Subcutaneous adipose tissue (tissue), 4 donors: Measurements from ENCODE around the gene ADAT2. TPM values are rescaled to one million over a fixed set of nuclear protein-coding genes. Genes with fewer than 3 reads are reported as not detected.

ENCODE experiments used
- CTCF ChIP-seq: fragments of 450-650 bp; IDR thresholded peaks from one replicate; pipeline ENCODE4 v1.5.1; 2016; ENCODE audit warnings: low read depth, mild to moderate bottlenecking, control low read depth, antibody characterized with exemption, moderate library complexity
- small RNA-seq: library from RNA; depleted of rRNA; stranded (forward); fragments of <200 nt; gene quantifications from one replicate; pipeline ENCODE3, GENCODE V24; 2016
- total RNA-seq, 4 donors: library from RNA; depleted of rRNA; stranded (reverse); fragments of >200 nt; gene quantifications; one replicate each; pipeline ENCODE4 v1.1.0, GENCODE V29; 2016

The ADAT2 gene
- total RNA-seq, 4 donors from 2014 or later, result 2.8 to 5.7 (median 4.8) TPM

DNA sequence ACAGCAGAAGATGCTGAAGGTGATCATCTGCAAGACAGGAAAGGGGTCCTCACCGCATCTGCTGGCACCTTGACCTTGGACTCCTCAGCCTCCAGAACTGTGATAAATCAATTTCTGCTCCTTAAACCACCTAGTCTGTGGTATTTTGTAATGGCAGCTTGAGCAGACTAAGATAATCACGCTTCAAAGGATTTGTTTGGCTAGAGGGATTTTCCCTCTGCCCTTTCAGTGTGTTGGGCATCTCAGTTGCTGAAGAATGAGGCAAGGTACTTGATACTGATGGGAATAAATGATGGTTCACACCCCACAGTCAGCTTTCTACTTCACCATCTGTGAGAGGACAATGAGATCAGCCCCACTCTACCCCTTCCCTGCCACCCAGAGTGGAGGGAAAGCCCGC is 60.2 kb downstream of the ADAT2 start:
- TF ChIP-seq CTCF, result no peak

DNA sequence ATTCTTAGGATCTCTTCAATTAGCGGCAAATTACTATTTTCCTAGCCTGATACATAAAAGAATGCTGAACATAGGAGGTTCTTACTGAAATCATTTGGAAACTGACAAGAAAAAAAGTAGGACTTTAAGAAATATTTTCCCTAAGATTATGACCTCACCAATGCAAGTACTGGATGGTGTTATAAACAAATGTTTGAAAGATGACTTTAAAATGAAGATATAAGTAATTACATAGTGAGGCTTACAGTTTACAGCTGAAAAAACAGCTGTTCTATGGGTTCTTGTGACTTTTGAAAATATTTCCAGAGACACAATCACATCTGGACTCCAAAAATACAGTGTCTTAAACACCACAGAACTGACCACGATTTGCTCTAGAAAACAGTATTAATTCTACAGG is 64.9 kb downstream of the ADAT2 start:
- no peak for TF ChIP-seq CTCF

DNA sequence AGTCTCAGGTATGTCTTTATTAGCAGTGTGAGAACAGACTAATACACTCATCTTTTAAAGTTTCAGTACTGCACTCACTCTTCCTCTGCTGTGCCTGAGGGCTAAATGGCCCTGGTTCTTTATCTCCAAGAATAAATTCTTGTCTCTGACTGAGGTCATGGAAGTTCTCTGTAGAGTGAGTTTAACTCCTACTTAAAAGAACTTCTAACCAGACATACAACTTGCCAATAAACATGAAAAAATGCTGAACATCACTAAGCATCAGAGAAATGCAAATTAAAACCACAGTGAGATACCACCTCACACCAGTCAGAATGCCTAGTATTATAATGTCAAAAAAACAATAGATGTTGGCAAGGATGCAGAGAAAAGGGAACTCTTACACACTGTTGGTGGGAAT is 73.6 kb downstream of the ADAT2 start:
- no peak for TF ChIP-seq CTCF

DNA sequence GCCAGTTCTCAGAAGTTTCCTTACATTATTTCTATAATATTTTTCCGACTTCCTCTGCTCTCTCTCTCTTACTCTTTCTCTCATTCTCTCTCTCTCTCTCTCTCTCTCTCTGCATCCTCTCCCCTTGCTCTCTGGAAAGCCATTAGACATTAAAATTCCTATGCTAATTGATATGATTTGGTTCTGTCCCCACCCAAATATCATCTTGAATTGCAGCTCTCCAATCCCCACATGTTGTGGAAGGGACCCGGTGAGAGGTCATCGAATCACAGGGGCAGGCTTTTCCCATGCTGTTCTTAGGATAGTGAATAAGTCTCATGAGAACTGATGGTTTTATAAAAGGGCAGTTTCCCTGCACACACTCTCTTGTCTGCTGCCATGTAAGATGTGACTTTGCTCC is 74.1 kb downstream of the ADAT2 start:
- TF ChIP-seq CTCF, result no peak

GRCh38 chr6:143375022-143375585 is 75.4 kb downstream of the ADAT2 start:
- TF ChIP-seq CTCF, result no peak

DNA sequence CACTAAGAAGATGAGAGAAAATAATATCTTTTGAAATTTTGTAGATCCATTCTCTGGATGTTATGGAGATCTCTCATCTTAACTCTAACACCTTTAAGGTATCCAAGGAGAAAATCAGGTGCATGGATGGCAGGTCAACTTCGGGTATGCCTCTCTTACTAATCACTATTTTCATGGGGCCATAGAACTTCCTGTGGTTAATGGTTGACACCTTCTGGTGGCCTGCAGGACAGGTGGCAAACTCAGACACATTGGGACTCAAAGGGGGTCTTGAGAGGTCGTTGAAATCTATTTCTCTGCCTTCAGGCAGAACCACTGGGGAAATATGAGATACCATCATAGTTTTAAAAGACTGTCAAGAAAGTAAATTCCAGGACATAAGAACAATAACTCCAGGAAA is 76.5 kb downstream of the ADAT2 start:
- no peak for TF ChIP-seq CTCF

Small RNA genes within 50 kb of the gene (small RNA-seq; reads per million reads assigned to genes)
- gene RNA5SP221, result not detected

Other genes starting within 250 kb of the ADAT2 start
- gene PEX3, start 110 bp upstream of the ADAT2 start, total RNA-seq, result 10 to 100 TPM in 3 of 4 donors, 1 to 10 TPM in 1; 7.3 to 14.3 (median 12.4) TPM
- 10 to 100 TPM; 30.3 to 46.9 (median 38.7) TPM for gene FUCA2, start 61.0 kb upstream of the ADAT2 start, total RNA-seq
- gene PHACTR2, start 227.3 kb upstream of the ADAT2 start, total RNA-seq, result 10 to 100 TPM; 45.1 to 73.2 (median 52.8) TPM